Measurements from ENCODE around the gene TGFBRAP1.

DNA sequence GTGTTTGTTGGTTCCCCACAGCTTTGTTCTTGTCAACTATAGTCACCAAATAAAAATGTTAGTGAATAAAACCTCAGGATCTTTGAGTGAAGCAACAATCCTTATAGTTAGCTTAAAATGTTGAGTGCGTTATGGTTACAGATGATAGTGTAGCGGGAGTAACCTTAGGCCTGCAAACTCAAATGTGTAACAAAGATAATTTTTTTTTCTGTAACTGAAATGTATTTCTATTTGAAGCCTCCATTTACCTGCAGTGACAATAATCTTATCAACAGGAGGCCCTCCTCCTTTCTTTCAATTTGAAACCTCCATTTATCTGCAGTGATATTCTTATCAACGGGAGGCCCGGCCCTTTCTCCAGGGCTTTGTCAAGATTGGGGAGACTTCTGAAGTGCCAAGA, 4.7 kb upstream of the TGFBRAP1 start:
- no peak for TF ChIP-seq GATA2 (IDR thresholded peaks at IDR 0.05; ENCODE audit: low read depth, low read length)
- TF ChIP-seq GATA3 (IDR thresholded peaks at IDR 0.05; ENCODE audit: low read depth, low read length), result no peak
